HepG2 (cell line): Measurements from ENCODE around the gene KIAA0232. TPM values are rescaled to one million over a fixed set of nuclear protein-coding genes. Genes with fewer than 3 reads are reported as not detected.

Source experiments
- CBFB ChIP-seq: sonication (generic); formaldehyde crosslinking; IDR thresholded peaks from 2 replicates; pipeline ENCODE4 v1.4.0; 2020; ENCODE audit warnings: missing genetic modification reagents
- FOXC1 ChIP-seq: sonication (generic); formaldehyde crosslinking; IDR thresholded peaks from 2 replicates; pipeline ENCODE4 v1.8.0; 2022; ENCODE audit warnings: mild to moderate bottlenecking, missing genetic modification reagents, borderline replicate concordance
- FOXM1 ChIP-seq: sonication (generic); formaldehyde crosslinking; IDR thresholded peaks from 2 replicates; pipeline ENCODE4 v1.5.0; 2020; ENCODE audit warnings: missing genetic modification reagents
- HDAC6 ChIP-seq: fragments of 200-600 bp; sonication (generic); IDR thresholded peaks from 2 replicates; pipeline ENCODE4 v1.7.0; 2017; ENCODE audit warnings: mild to moderate bottlenecking, antibody characterized with exemption, low read length, low read depth
- HHEX ChIP-seq: IDR thresholded peaks from 2 replicates; pipeline ENCODE4 v1.6.1; 2016; ENCODE audit warnings: control low read depth
- HMGA1 ChIP-seq: sonication (generic); formaldehyde crosslinking; conservative IDR thresholded peaks from 2 replicates; pipeline ENCODE4 v1.4.0; 2020; ENCODE audit warnings: missing genetic modification reagents
- HNF4A ChIP-seq: sonication (generic); formaldehyde crosslinking; IDR thresholded peaks from 2 replicates; pipeline ENCODE4 v1.4.0; 2020; ENCODE audit warnings: missing genetic modification reagents
- LRRFIP1 ChIP-seq: sonication (generic); formaldehyde crosslinking; conservative IDR thresholded peaks from 2 replicates; pipeline ENCODE4 v1.4.0; 2020; ENCODE audit warnings: missing genetic modification reagents
- MAFF ChIP-seq: IDR thresholded peaks from 2 replicates; pipeline ENCODE4 v1.6.1; 2011; ENCODE audit warnings: low read depth, low read length, improper control_type of control experiment
- NR3C1 ChIP-seq: sonication (generic); formaldehyde crosslinking; IDR thresholded peaks from 2 replicates; pipeline ENCODE4 v1.4.0; 2020; ENCODE audit warnings: missing genetic modification reagents
- RCOR2 ChIP-seq: IDR thresholded peaks from 2 replicates; pipeline ENCODE4 v1.6.1; 2016; ENCODE audit warnings: missing biosample characterization, missing genetic modification reagents
- ZFP36L1 ChIP-seq: sonication (generic); formaldehyde crosslinking; IDR thresholded peaks from 2 replicates; pipeline ENCODE4 v1.8.0; 2022; ENCODE audit warnings: mild to moderate bottlenecking, missing genetic modification reagents, moderate library complexity
- ZKSCAN1 ChIP-seq: fragments of 150-350 bp; IDR thresholded peaks from 2 replicates; pipeline ENCODE4 v1.6.1; 2014; ENCODE audit warnings: low read length
- ZNF138 ChIP-seq: sonication (generic); formaldehyde crosslinking; IDR thresholded peaks from 2 replicates; pipeline ENCODE4 v1.5.0; 2020; ENCODE audit warnings: mild to moderate bottlenecking, low read depth, missing genetic modification reagents
- ZNF383 ChIP-seq: sonication (generic); formaldehyde crosslinking; IDR thresholded peaks from 2 replicates; pipeline ENCODE4 v1.4.0; 2020; ENCODE audit warnings: missing genetic modification reagents, mild to moderate bottlenecking, borderline replicate concordance
- polyA plus RNA-seq, 8 experiments: library from polyadenylated mRNA; depleted of rRNA in 3 of 8; stranded (reverse) in 7 of 8; unstranded in 1 of 8; fragments of >200 nt; fragmentation: Illumina TruSeq in 4 of 8; extraction: Trizol in 4 of 8; gene quantifications; 2 replicates each; pipeline versions ENCODE4 v1.2.1 to v1.2.3, GENCODE V29; 2011 to 2016; ENCODE audit warnings: low read depth in 4 of 8, missing spikeins in 1 of 8, mixed read lengths in 1 of 8; ENCODE audit not compliant: insufficient read depth in 1 of 8
- total RNA-seq, 5 experiments: library from RNA; depleted of rRNA; stranded (reverse); fragments of >200 nt; fragmentation: Illumina TruSeq; extraction: Trizol; gene quantifications; 2 replicates each; pipeline ENCODE4 v1.2.3, GENCODE V29; 2016; ENCODE audit warnings: low read depth in 1 of 5
- TF ChIP-seq, protein P1 (sequence below): sonication (generic); formaldehyde crosslinking; conservative IDR thresholded peaks from 2 replicates; pipeline ENCODE4 v1.8.0; 2022; ENCODE audit warnings: low read depth, missing genetic modification reagents
- TF ChIP-seq, protein P2 (sequence below): sonication (generic); formaldehyde crosslinking; IDR thresholded peaks from 2 replicates; pipeline ENCODE4 v1.4.0; 2020; ENCODE audit warnings: missing genetic modification reagents
- TF ChIP-seq, protein P3 (sequence below): sonication (generic); formaldehyde crosslinking; conservative IDR thresholded peaks from 2 replicates; pipeline ENCODE4 v1.4.0; 2020; ENCODE audit warnings: missing genetic modification reagents
- TF ChIP-seq, protein P4 (sequence below): IDR thresholded peaks from 2 replicates; pipeline ENCODE4 v1.6.1; 2012; ENCODE audit warnings: low read length, improper control_type of control experiment

KIAA0232 gene
- total and polyA plus RNA-seq, 2 of the 13 experiments (the other 11 are each of a cell fraction or from before 2014, with no cell fraction given), result 7.8 to 17.1 TPM

GRCh38 chr4:6917461-6918271 lies 135.1 kb downstream of the KIAA0232 start (continued):
- TF ChIP-seq, protein P1, sequence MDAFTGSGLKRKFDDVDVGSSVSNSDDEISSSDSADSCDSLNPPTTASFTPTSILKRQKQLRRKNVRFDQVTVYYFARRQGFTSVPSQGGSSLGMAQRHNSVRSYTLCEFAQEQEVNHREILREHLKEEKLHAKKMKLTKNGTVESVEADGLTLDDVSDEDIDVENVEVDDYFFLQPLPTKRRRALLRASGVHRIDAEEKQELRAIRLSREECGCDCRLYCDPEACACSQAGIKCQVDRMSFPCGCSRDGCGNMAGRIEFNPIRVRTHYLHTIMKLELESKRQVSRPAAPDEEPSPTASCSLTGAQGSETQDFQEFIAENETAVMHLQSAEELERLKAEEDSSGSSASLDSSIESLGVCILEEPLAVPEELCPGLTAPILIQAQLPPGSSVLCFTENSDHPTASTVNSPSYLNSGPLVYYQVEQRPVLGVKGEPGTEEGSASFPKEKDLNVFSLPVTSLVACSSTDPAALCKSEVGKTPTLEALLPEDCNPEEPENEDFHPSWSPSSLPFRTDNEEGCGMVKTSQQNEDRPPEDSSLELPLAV, result no peak
- TF ChIP-seq HNF4A (CRISPR knock-in tag) (peak; percentile 91), ZNF138 (no peak), RCOR2 (CRISPR knock-in tag) (peak; percentile 87; the same call in 1 of the 2 replicates), FOXC1 (CRISPR knock-in tag) (peak; percentile 37; the same call in 1 of the 2 replicates), HMGA1 (CRISPR knock-in tag) (no peak), ZNF383 (CRISPR knock-in tag) (no peak), CBFB (CRISPR knock-in tag) (peak; percentile 76), NR3C1 (CRISPR knock-in tag) (no peak), MAFF (no peak), FOXM1 (CRISPR knock-in tag) (no peak), ZFP36L1 (CRISPR knock-in tag) (peak; percentile 97), ZKSCAN1 (0 out of 2 replicates have a peak, but pooled peaks have one; percentile 16), HHEX (CRISPR knock-in tag) (peak; percentile 99), HDAC6 (no peak), LRRFIP1 (no peak)
- TF ChIP-seq, protein P2, sequence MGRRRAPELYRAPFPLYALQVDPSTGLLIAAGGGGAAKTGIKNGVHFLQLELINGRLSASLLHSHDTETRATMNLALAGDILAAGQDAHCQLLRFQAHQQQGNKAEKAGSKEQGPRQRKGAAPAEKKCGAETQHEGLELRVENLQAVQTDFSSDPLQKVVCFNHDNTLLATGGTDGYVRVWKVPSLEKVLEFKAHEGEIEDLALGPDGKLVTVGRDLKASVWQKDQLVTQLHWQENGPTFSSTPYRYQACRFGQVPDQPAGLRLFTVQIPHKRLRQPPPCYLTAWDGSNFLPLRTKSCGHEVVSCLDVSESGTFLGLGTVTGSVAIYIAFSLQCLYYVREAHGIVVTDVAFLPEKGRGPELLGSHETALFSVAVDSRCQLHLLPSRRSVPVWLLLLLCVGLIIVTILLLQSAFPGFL, result no peak
- TF ChIP-seq, protein P3, sequence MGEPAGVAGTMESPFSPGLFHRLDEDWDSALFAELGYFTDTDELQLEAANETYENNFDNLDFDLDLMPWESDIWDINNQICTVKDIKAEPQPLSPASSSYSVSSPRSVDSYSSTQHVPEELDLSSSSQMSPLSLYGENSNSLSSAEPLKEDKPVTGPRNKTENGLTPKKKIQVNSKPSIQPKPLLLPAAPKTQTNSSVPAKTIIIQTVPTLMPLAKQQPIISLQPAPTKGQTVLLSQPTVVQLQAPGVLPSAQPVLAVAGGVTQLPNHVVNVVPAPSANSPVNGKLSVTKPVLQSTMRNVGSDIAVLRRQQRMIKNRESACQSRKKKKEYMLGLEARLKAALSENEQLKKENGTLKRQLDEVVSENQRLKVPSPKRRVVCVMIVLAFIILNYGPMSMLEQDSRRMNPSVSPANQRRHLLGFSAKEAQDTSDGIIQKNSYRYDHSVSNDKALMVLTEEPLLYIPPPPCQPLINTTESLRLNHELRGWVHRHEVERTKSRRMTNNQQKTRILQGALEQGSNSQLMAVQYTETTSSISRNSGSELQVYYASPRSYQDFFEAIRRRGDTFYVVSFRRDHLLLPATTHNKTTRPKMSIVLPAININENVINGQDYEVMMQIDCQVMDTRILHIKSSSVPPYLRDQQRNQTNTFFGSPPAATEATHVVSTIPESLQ (CRISPR knock-in tag), result no peak
- TF ChIP-seq, protein P4, sequence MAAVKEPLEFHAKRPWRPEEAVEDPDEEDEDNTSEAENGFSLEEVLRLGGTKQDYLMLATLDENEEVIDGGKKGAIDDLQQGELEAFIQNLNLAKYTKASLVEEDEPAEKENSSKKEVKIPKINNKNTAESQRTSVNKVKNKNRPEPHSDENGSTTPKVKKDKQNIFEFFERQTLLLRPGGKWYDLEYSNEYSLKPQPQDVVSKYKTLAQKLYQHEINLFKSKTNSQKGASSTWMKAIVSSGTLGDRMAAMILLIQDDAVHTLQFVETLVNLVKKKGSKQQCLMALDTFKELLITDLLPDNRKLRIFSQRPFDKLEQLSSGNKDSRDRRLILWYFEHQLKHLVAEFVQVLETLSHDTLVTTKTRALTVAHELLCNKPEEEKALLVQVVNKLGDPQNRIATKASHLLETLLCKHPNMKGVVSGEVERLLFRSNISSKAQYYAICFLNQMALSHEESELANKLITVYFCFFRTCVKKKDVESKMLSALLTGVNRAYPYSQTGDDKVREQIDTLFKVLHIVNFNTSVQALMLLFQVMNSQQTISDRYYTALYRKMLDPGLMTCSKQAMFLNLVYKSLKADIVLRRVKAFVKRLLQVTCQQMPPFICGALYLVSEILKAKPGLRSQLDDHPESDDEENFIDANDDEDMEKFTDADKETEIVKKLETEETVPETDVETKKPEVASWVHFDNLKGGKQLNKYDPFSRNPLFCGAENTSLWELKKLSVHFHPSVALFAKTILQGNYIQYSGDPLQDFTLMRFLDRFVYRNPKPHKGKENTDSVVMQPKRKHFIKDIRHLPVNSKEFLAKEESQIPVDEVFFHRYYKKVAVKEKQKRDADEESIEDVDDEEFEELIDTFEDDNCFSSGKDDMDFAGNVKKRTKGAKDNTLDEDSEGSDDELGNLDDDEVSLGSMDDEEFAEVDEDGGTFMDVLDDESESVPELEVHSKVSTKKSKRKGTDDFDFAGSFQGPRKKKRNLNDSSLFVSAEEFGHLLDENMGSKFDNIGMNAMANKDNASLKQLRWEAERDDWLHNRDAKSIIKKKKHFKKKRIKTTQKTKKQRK, result no peak
